ENCODE data around the gene SLC38A10. TPM values are rescaled to one million over a fixed set of nuclear protein-coding genes. Genes with fewer than 3 reads are reported as not detected.

Gene SLC38A10
- polyA plus RNA-seq, 1 donor from 2014 or later, result 37.4 TPM

- Histone ChIP-seq H3K9me2 (ENCODE audit: insufficient read depth, low read length) (no peaks in the 10 kb centered on the region), H3K79me2 (replicated peaks; ENCODE audit: insufficient read depth, low read length) (no peaks in the 10 kb centered on the region), H3K4me2 (ENCODE audit: low read length) (no peak overlapping the region), H2AFZ (ENCODE audit: low read depth, low read length) (no peak overlapping the region), H4K20me1 (ENCODE audit: insufficient read depth) (no peaks in the 10 kb centered on the region), H3K27me3 (ENCODE audit: insufficient read depth, low read depth, low read length) (no peaks in the 10 kb centered on the region), H3K9me3 (ENCODE audit: low read length) (no peaks in the 10 kb centered on the region), H3K4me3 (ENCODE audit: low read length) (no peak overlapping the region), H3K27ac (ENCODE audit: low read length) (no peak overlapping the region), H3F3A (ENCODE audit: insufficient read depth, low read length, poor library complexity, severe bottlenecking) (no peaks in the 10 kb centered on the region), H3K9ac (ENCODE audit: low read length) (no peak overlapping the region), H3K36me3 (ENCODE audit: insufficient read depth, low read length) (no peaks in the 10 kb centered on the region)
- TF ChIP-seq MXI1 (conservative IDR thresholded peaks at IDR 0.05; ENCODE audit: poor library complexity, severe bottlenecking) (no peak), EZH2 (IDR thresholded peaks at IDR 0.05; ENCODE audit: borderline replicate concordance, insufficient read depth, low read length, poor library complexity, severe bottlenecking) (no peak), RAD21 (conservative IDR thresholded peaks at IDR 0.05) (no peak), EP300 (conservative IDR thresholded peaks at IDR 0.05; ENCODE audit: poor library complexity, severe bottlenecking) (no peak)
- TF ChIP-seq, protein P1, sequence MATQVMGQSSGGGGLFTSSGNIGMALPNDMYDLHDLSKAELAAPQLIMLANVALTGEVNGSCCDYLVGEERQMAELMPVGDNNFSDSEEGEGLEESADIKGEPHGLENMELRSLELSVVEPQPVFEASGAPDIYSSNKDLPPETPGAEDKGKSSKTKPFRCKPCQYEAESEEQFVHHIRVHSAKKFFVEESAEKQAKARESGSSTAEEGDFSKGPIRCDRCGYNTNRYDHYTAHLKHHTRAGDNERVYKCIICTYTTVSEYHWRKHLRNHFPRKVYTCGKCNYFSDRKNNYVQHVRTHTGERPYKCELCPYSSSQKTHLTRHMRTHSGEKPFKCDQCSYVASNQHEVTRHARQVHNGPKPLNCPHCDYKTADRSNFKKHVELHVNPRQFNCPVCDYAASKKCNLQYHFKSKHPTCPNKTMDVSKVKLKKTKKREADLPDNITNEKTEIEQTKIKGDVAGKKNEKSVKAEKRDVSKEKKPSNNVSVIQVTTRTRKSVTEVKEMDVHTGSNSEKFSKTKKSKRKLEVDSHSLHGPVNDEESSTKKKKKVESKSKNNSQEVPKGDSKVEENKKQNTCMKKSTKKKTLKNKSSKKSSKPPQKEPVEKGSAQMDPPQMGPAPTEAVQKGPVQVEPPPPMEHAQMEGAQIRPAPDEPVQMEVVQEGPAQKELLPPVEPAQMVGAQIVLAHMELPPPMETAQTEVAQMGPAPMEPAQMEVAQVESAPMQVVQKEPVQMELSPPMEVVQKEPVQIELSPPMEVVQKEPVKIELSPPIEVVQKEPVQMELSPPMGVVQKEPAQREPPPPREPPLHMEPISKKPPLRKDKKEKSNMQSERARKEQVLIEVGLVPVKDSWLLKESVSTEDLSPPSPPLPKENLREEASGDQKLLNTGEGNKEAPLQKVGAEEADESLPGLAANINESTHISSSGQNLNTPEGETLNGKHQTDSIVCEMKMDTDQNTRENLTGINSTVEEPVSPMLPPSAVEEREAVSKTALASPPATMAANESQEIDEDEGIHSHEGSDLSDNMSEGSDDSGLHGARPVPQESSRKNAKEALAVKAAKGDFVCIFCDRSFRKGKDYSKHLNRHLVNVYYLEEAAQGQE (IDR thresholded peaks at IDR 0.05; ENCODE audit: borderline replicate concordance), result no peak
Measured at GRCh38 chr17:81212365-81212764, 82.7 kb downstream of the SLC38A10 start.

DNA sequence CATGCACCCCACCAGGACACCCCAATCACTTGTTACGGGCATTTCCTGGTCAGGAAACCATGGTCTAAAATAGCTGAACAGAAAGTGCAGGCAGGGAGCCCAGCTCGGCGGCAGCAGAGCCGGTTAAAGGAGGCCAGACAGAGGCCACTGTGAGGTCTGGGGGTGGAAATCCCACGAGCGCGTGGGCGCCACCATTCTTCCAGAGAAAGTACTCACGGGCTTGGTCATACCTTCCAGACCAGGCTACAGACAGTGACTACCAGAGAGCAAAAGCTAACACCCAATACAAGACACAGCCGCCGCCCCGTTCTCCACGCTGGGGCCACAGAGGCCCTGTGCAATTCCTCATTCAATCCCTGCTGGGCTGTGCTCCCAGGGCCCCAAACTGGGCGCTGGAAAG is 84.2 kb downstream of the SLC38A10 start:
- Histone ChIP-seq H4K20me1 (ENCODE audit: insufficient read depth) (no peaks in the 10 kb centered on the region), H2AFZ (ENCODE audit: low read depth, low read length) (no peak overlapping the region), H3F3A (ENCODE audit: insufficient read depth, low read length, poor library complexity, severe bottlenecking) (no peaks in the 10 kb centered on the region), H3K27ac (ENCODE audit: low read length) (no peak overlapping the region), H3K9ac (ENCODE audit: low read length) (no peak overlapping the region), H3K27me3 (ENCODE audit: insufficient read depth, low read depth, low read length) (no peaks in the 10 kb centered on the region), H3K79me2 (replicated peaks; ENCODE audit: insufficient read depth, low read length) (no peaks in the 10 kb centered on the region), H3K9me3 (ENCODE audit: low read length) (no peaks in the 10 kb centered on the region), H3K4me2 (ENCODE audit: low read length) (no peak overlapping the region), H3K9me2 (ENCODE audit: insufficient read depth, low read length) (no peaks in the 10 kb centered on the region), H3K36me3 (ENCODE audit: insufficient read depth, low read length) (no peaks in the 10 kb centered on the region), H3K4me3 (ENCODE audit: low read length) (no peak overlapping the region)
- TF ChIP-seq SMC3 (conservative IDR thresholded peaks at IDR 0.05; ENCODE audit: poor library complexity) (no peak), RAD21 (conservative IDR thresholded peaks at IDR 0.05) (no peak), EP300 (conservative IDR thresholded peaks at IDR 0.05; ENCODE audit: poor library complexity, severe bottlenecking) (no peak), TAF1 (IDR thresholded peaks at IDR 0.05; ENCODE audit: low read depth) (no peak), EZH2 (IDR thresholded peaks at IDR 0.05; ENCODE audit: borderline replicate concordance, insufficient read depth, low read length, poor library complexity, severe bottlenecking) (no peak), MXI1 (conservative IDR thresholded peaks at IDR 0.05; ENCODE audit: poor library complexity, severe bottlenecking) (no peak), POLR2AphosphoS5 (IDR thresholded peaks at IDR 0.05) (no peak)
- TF ChIP-seq, protein P1 (IDR thresholded peaks at IDR 0.05; ENCODE audit: borderline replicate concordance), result no peak
- TF ChIP-seq, protein P2, sequence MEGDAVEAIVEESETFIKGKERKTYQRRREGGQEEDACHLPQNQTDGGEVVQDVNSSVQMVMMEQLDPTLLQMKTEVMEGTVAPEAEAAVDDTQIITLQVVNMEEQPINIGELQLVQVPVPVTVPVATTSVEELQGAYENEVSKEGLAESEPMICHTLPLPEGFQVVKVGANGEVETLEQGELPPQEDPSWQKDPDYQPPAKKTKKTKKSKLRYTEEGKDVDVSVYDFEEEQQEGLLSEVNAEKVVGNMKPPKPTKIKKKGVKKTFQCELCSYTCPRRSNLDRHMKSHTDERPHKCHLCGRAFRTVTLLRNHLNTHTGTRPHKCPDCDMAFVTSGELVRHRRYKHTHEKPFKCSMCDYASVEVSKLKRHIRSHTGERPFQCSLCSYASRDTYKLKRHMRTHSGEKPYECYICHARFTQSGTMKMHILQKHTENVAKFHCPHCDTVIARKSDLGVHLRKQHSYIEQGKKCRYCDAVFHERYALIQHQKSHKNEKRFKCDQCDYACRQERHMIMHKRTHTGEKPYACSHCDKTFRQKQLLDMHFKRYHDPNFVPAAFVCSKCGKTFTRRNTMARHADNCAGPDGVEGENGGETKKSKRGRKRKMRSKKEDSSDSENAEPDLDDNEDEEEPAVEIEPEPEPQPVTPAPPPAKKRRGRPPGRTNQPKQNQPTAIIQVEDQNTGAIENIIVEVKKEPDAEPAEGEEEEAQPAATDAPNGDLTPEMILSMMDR (IDR thresholded peaks at IDR 0.05; ENCODE audit: poor library complexity, severe bottlenecking), result no peak
